Aorta (tissue), 5 donors: ENCODE data around the gene ZSCAN26. TPM values are rescaled to one million over a fixed set of nuclear protein-coding genes. Genes with fewer than 3 reads are reported as not detected.
"Not testable (repeated sequence)": the region's sequence is repeated elsewhere in the genome, so short reads cannot be mapped to it uniquely, and the experiment has no call there.

Experiments
- ATAC-seq: fragments of 200-7000 bp; cut with Tn5 transposase; one replicate; pipeline ENCODE4 v1.9.1; 2022; ENCODE audit warnings: moderate library complexity; ENCODE audit not compliant: low FRiP score
- DNase-seq, 2 donors: peaks; one replicate each; pipeline ENCODE4 v3.0.0-alpha.2; 2020
- H3K27ac ChIP-seq, 2 donors: one replicate each; pipeline ENCODE4 v1.5.1; 2013; ENCODE audit warnings: low read length in 2 of 2, mild to moderate bottlenecking in 2 of 2, moderate library complexity in 2 of 2, control low read depth in 1 of 2, inconsistent platforms in 1 of 2, low read depth in 1 of 2
- H3K27me3 ChIP-seq, 2 donors: one replicate each; pipeline ENCODE4 v1.6.1; 2013; ENCODE audit warnings: control low read depth in 1 of 2, low read length in 1 of 2, mild to moderate bottlenecking in 1 of 2, moderate library complexity in 1 of 2; ENCODE audit not compliant: insufficient read depth in 2 of 2, control insufficient read depth in 1 of 2
- H3K36me3 ChIP-seq, 2 donors: one replicate each; pipeline ENCODE4 v1.6.1; 2013; ENCODE audit warnings: control low read depth in 1 of 2, low read length in 1 of 2, mild to moderate bottlenecking in 1 of 2; ENCODE audit not compliant: insufficient read depth in 2 of 2, control insufficient read depth in 1 of 2
- H3K4me1 ChIP-seq, 2 donors: one replicate each; pipeline ENCODE4 v1.6.1; 2013; ENCODE audit warnings: low read length in 2 of 2, control low read depth in 1 of 2, mild to moderate bottlenecking in 1 of 2, moderate library complexity in 1 of 2; ENCODE audit not compliant: insufficient read depth in 2 of 2, control insufficient read depth in 1 of 2
- H3K4me3 ChIP-seq, 2 donors: one replicate each; pipeline ENCODE4 v1.5.1; 2013; ENCODE audit warnings: low read length in 2 of 2, control low read depth in 1 of 2, mild to moderate bottlenecking in 1 of 2
- H3K9me3 ChIP-seq: one replicate; pipeline ENCODE4 v1.6.1; 2013; ENCODE audit warnings: mild to moderate bottlenecking, low read length; ENCODE audit not compliant: control insufficient read depth
- WGBS, 2 donors: extraction: QIAGEN DNeasy Blood & Tissue Kit; methylation state at CpG; one replicate each; pipeline ENCODE4 v1.1.7; 2013; 5-methylcytosine and 5-hydroxymethylcytosine counted together
- intact Hi-C, 2 donors: fragments of 100-400 bp; cut with DNase I; formaldehyde crosslinking; loops; one replicate each; pipeline versions ENCODE4 v1.14.2 to v1.15.0; 2022
- polyA plus RNA-seq, 2 donors: library from polyadenylated mRNA; stranded (reverse); fragments of 200-250 nt; gene quantifications; one replicate each; pipeline ENCODE4 v1.2.3, GENCODE V29; 2013
- total RNA-seq, 2 donors: library from RNA; stranded (reverse); fragmentation: NEBNext Ultra II Directional; extraction: Animal tissue kit (Norgen Biotek cat#: 25700); gene quantifications; one replicate each; pipeline ENCODE4 v1.2.1, GENCODE V29; 2021
- donor health status: healthy with polysubstance abuse.
- donor health status: Bipolar disorder and iron deficiency.
- donor health status: DM: no; HTN: no; CAD: no.
- donor health status: DM: no; HTN: no; CAD: no.
- donor health status: DM: yes; HTN: yes; CAD: no.

Gene ZSCAN26
- total and polyA plus RNA-seq, 4 donors: 15.7 to 22.8 (median 16.0) TPM

- H3K4me3 ChIP-seq: no peak overlapping the region
- no peaks in the 10 kb centered on the region for H3K27me3 ChIP-seq
- peaks cover 3 to 4% of the 10 kb centered on the region in 2 donors for H3K36me3 ChIP-seq
- intact Hi-C loops: no loop called here
- ATAC-seq (no peak), DNase-seq (no peak)
- no peaks in the 10 kb centered on the region for H3K9me3 ChIP-seq
- H3K27ac ChIP-seq: no peak overlapping the region
- H3K4me1 ChIP-seq: no peaks in the 10 kb centered on the region
These were observed 24.6 kb downstream of the ZSCAN26 start for GRCh38 chr6:28291573-28291972.

- Histone ChIP-seq H3K9me3 (no peaks in the 10 kb centered on the region), H3K4me3 (no peak overlapping the region), H3K4me1 (no peaks in the 10 kb centered on the region), H3K36me3 (peaks cover 0 to 14% of the 10 kb centered on the region in 2 donors), H3K27me3 (no peaks in the 10 kb centered on the region), H3K27ac (no peak overlapping the region)
- WGBS, 2 donors: 93 to 95% methylated on average over 5 of the region's 5 CpGs
- DNase-seq (no peak), ATAC-seq (no peak)
- intact Hi-C loops: no loop called here
These were observed 28.4 kb downstream of the ZSCAN26 start for GRCh38 chr6:28295326-28295725.

- H3K27ac ChIP-seq: no peak overlapping the region
- H3K4me3 ChIP-seq: no peak overlapping the region
- DNase-seq (no peak), ATAC-seq (no peak)
- H3K27me3 ChIP-seq: no peaks in the 10 kb centered on the region
- no peaks in the 10 kb centered on the region for H3K4me1 ChIP-seq
- intact Hi-C loops: no loop called here
- H3K36me3 ChIP-seq: peaks cover 0 to 14% of the 10 kb centered on the region in 2 donors
- WGBS, 2 donors: 84 to 93% methylated on average over 7 of the region's 7 CpGs
- H3K9me3 ChIP-seq: no peaks in the 10 kb centered on the region
These were observed 29.6 kb downstream of the ZSCAN26 start for GRCh38 chr6:28296520-28297060.

- DNase-seq: no peak
- WGBS, 2 donors: 93 to 96% methylated on average over 3 of the region's 3 CpGs
These were observed 36.6 kb downstream of the ZSCAN26 start for GRCh38 chr6:28303570-28303969.

GRCh38 chr6:28306363-28306762 is 39.4 kb downstream of the ZSCAN26 start:
- H3K36me3 ChIP-seq, H3K4me1 ChIP-seq, ATAC-seq, H3K27ac ChIP-seq, H3K4me3 ChIP-seq, H3K9me3 ChIP-seq, H3K27me3 ChIP-seq, intact Hi-C loops, DNase-seq: not testable (repeated sequence)

More at GRCh38 chr6:28303570-28303969, 36.6 kb downstream of the ZSCAN26 start:
- Histone ChIP-seq H3K36me3 (peaks cover 1 to 4% of the 10 kb centered on the region in 2 donors), H3K4me1 (no peaks in the 10 kb centered on the region), H3K27me3 (no peaks in the 10 kb centered on the region), H3K4me3 (no peak overlapping the region), H3K27ac (no peak overlapping the region), H3K9me3 (no peaks in the 10 kb centered on the region)
- no peak for ATAC-seq
- intact Hi-C loops: no loop called here

- ATAC-seq (no peak), DNase-seq (no peak)
- Histone ChIP-seq H3K27ac (no peak overlapping the region), H3K36me3 (peaks cover 0 to 2% of the 10 kb centered on the region in 2 donors), H3K27me3 (no peaks in the 10 kb centered on the region), H3K4me3 (no peak overlapping the region), H3K4me1 (no peaks in the 10 kb centered on the region), H3K9me3 (peaks cover 2% of the 10 kb centered on the region)
- WGBS, 2 donors: 84 to 85% methylated on average over 9 of the region's 9 CpGs
- intact Hi-C loops: no loop called here
These were observed 44.3 kb downstream of the ZSCAN26 start for GRCh38 chr6:28311139-28311823.

GRCh38 chr6:28312939-28313338 is 46.0 kb downstream of the ZSCAN26 start:
- ATAC-seq: no peak
- H3K36me3 ChIP-seq: peaks cover 0 to 2% of the 10 kb centered on the region in 2 donors
- H3K27me3 ChIP-seq: no peaks in the 10 kb centered on the region
- H3K9me3 ChIP-seq: peaks cover 2% of the 10 kb centered on the region
- intact Hi-C loops: no loop called here
- no peak for DNase-seq
- H3K4me3 ChIP-seq: no peak overlapping the region
- 85 to 90% methylated on average over 23 of the region's 23 CpGs for whole genome bisulfite sequencing, 2 donors
- H3K4me1 ChIP-seq: no peaks in the 10 kb centered on the region
- no peak overlapping the region for H3K27ac ChIP-seq

GRCh38 chr6:28315628-28316027 is 48.7 kb downstream of the ZSCAN26 start:
- H3K4me1 ChIP-seq: no peaks in the 10 kb centered on the region
- DNase-seq (no peak), ATAC-seq (no peak)
- 77 to 78% methylated on average over 3 of the region's 3 CpGs for WGBS, 2 donors
- no peak overlapping the region for H3K4me3 ChIP-seq
- peaks cover 0 to 2% of the 10 kb centered on the region in 2 donors for H3K36me3 ChIP-seq
- intact Hi-C loops: no loop called here
- peaks cover 4% of the 10 kb centered on the region for H3K9me3 ChIP-seq
- H3K27ac ChIP-seq: no peak overlapping the region
- no peaks in the 10 kb centered on the region for H3K27me3 ChIP-seq

GRCh38 chr6:28317866-28318265 is 50.9 kb downstream of the ZSCAN26 start:
- H3K36me3 ChIP-seq, H3K4me3 ChIP-seq, intact Hi-C loops, ATAC-seq, H3K4me1 ChIP-seq, H3K9me3 ChIP-seq, DNase-seq, H3K27me3 ChIP-seq, H3K27ac ChIP-seq: not testable (repeated sequence)
- 95 to 96% methylated on average over 8 of the region's 8 CpGs for WGBS, 2 donors
